Sigmoid colon (tissue), 4 donors: ENCODE results near the gene C16orf46.

Experiments
- POLR2A ChIP-seq, 2 donors: fragments of 450-650 bp; IDR thresholded peaks; one replicate each; pipeline ENCODE4 v1.6.1; 2016; ENCODE audit warnings: antibody characterized with exemption in 2 of 2, mild to moderate bottlenecking in 2 of 2, moderate library complexity in 2 of 2
- POLR2AphosphoS5 ChIP-seq, 4 donors: sonication (generic); formaldehyde crosslinking; IDR thresholded peaks; one replicate each; pipeline ENCODE4 v1.6.1; 2017; ENCODE audit warnings: antibody characterized with exemption in 4 of 4
- TF ChIP-seq, protein P1 (sequence below), 4 experiments: fragments of 450-650 bp in 3 of 4; fragments of 200-600 bp in 1 of 4; IDR thresholded peaks; one replicate each; pipeline ENCODE4 v1.5.1; 2016 to 2019; ENCODE audit warnings: antibody characterized with exemption in 4 of 4, mild to moderate bottlenecking in 3 of 4, moderate library complexity in 2 of 4

DNA sequence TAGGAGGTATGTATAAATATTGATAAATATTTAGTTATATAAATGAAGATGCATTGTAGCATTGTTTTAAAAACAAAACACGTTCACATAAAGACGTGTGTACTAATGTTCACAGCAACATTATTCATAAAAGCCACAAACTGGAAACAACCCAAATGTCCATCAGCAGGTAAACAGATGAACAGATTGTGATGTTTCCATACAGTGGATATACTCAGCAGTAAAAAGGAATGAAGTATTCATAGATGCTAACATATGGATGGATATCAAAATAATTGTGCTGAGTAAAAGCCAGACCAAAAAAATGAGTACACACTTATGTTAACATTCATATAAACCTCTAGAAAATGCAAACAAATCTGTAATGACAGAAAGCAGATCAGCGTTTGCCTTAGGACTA is 64.1 kb downstream of the C16orf46 start:
- no peak for TF ChIP-seq POLR2A (IDR thresholded peaks at IDR 0.05)
- TF ChIP-seq, protein P1, sequence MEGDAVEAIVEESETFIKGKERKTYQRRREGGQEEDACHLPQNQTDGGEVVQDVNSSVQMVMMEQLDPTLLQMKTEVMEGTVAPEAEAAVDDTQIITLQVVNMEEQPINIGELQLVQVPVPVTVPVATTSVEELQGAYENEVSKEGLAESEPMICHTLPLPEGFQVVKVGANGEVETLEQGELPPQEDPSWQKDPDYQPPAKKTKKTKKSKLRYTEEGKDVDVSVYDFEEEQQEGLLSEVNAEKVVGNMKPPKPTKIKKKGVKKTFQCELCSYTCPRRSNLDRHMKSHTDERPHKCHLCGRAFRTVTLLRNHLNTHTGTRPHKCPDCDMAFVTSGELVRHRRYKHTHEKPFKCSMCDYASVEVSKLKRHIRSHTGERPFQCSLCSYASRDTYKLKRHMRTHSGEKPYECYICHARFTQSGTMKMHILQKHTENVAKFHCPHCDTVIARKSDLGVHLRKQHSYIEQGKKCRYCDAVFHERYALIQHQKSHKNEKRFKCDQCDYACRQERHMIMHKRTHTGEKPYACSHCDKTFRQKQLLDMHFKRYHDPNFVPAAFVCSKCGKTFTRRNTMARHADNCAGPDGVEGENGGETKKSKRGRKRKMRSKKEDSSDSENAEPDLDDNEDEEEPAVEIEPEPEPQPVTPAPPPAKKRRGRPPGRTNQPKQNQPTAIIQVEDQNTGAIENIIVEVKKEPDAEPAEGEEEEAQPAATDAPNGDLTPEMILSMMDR (IDR thresholded peaks at IDR 0.05), result no peak
- no peak for TF ChIP-seq POLR2AphosphoS5 (IDR thresholded peaks at IDR 0.05)
